B cell (primary cell): ENCODE data around the gene C4BPA. TPM values are rescaled to one million over a fixed set of nuclear protein-coding genes. Genes with fewer than 3 reads are reported as not detected.

Source experiments
- ATAC-seq: fragments of 200-7000 bp; cut with Tn5 transposase; one replicate; pipeline ENCODE4 v1.10.0; 2021; ENCODE audit warnings: low read depth, mild to moderate bottlenecking, moderate number of reproducible peaks, moderate library complexity
- CTCF ChIA-PET: fragments of 350-600 bp; sonication (Branson Sonifier 250); formaldehyde crosslinking; loops from one replicate; lab custom pipeline; 2021; ENCODE audit warnings: antibody characterized with exemption, inconsistent platforms; lab: Charles Lee
- POLR2A ChIA-PET: fragments of 350-600 bp; sonication (Branson Sonifier 250); formaldehyde crosslinking; loops from one replicate; lab custom pipeline; 2021; ENCODE audit warnings: antibody characterized with exemption; lab: Charles Lee
- DNase-seq: peaks from one replicate; pipeline ENCODE4 v3.0.0; 2013
- H2AFZ ChIP-seq: 2 replicates; pipeline ENCODE4 v1.6.1; 2012; ENCODE audit warnings: mild to moderate bottlenecking, low read depth, low read length; ENCODE audit not compliant: insufficient read depth, poor library complexity, severe bottlenecking
- H3K27ac ChIP-seq, 2 donors: 1 replicate in 1 of 2; 2 replicates in 1 of 2; pipeline ENCODE4 v1.5.1; 2012 to 2013; ENCODE audit warnings: low read length in 2 of 2, mild to moderate bottlenecking in 2 of 2, moderate library complexity in 1 of 2
- H3K27me3 ChIP-seq, 4 experiments: fragments of 200-600 bp in 1 of 4; sonication (generic) in 1 of 4; replicated peaks in 1 of 4; 1 replicate in 2 of 4; 2 replicates in 2 of 4; pipeline versions ENCODE4 v1.6.1 to v1.7.0; 2013 to 2016; ENCODE audit warnings: low read length in 3 of 4, mild to moderate bottlenecking in 2 of 4, mixed read lengths in 1 of 4, moderate library complexity in 1 of 4; ENCODE audit not compliant: insufficient read depth in 4 of 4, control insufficient read depth in 3 of 4; ENCODE audit errors: control extremely low read depth in 1 of 4
- H3K36me3 ChIP-seq, 2 experiments: replicated peaks in 1 of 2; 1 replicate in 1 of 2; 2 replicates in 1 of 2; pipeline versions ENCODE4 v1.6.1 to v1.7.1; 2013; ENCODE audit warnings: low read length in 1 of 2; ENCODE audit not compliant: insufficient read depth in 2 of 2, control insufficient read depth in 1 of 2; ENCODE audit errors: control extremely low read depth in 1 of 2, extremely low read depth in 1 of 2
- H3K4me1 ChIP-seq, 2 donors: fragments of 200-600 bp in 1 of 2; sonication (generic) in 1 of 2; 1 replicate in 1 of 2; 2 replicates in 1 of 2; pipeline versions ENCODE4 v1.5.1 to v1.6.1; 2013 to 2017; ENCODE audit warnings: low read length in 2 of 2; ENCODE audit not compliant: control insufficient read depth in 2 of 2, insufficient read depth in 2 of 2
- H3K4me2 ChIP-seq: replicated peaks from 2 replicates; pipeline ENCODE3; 2012; ENCODE audit warnings: mild to moderate bottlenecking, low read depth, low read length; ENCODE audit not compliant: poor library complexity, severe bottlenecking
- H3K4me3 ChIP-seq, 5 experiments: fragments of 200-600 bp in 1 of 5; sonication (generic) in 1 of 5; 1 replicate in 3 of 5; 2 replicates in 2 of 5; pipeline versions ENCODE4 v1.5.1 to v1.7.0; 2011 to 2016; ENCODE audit warnings: low read length in 4 of 5, mild to moderate bottlenecking in 4 of 5, low read depth in 2 of 5, control low read depth in 1 of 5, moderate library complexity in 1 of 5; ENCODE audit not compliant: insufficient read depth in 1 of 5; ENCODE audit errors: control extremely low read depth in 1 of 5, extremely low read depth in 1 of 5
- H3K79me2 ChIP-seq: fragments of 200-600 bp; sonication (generic); one replicate; pipeline ENCODE4 v1.6.0; 2016; ENCODE audit warnings: low read length; ENCODE audit not compliant: control insufficient read depth, insufficient read depth
- H3K9ac ChIP-seq: fragments of 200-600 bp; sonication (generic); 2 replicates; pipeline ENCODE4 v1.6.1; 2017; ENCODE audit warnings: mild to moderate bottlenecking, low read length, moderate library complexity
- H3K9me3 ChIP-seq, 3 donors: one replicate each; pipeline versions ENCODE4 v1.6.1 to v1.7.1; 2013; ENCODE audit warnings: low read length in 2 of 3; ENCODE audit not compliant: control insufficient read depth in 2 of 3, insufficient read depth in 1 of 3; ENCODE audit errors: control extremely low read depth in 1 of 3
- H4K20me1 ChIP-seq: 2 replicates; pipeline ENCODE4 v1.6.0; 2012; ENCODE audit warnings: mild to moderate bottlenecking, low read length; ENCODE audit not compliant: insufficient read depth, control insufficient read depth, poor library complexity, severe bottlenecking
- H3K27ac Mint-ChIP-seq: one replicate; pipeline ENCODE4 v1.8.0; 2021; ENCODE audit warnings: mixed read lengths
- H3K27me3 Mint-ChIP-seq: one replicate; pipeline ENCODE4 v1.8.0; 2021; ENCODE audit warnings: mixed read lengths
- H3K4me1 Mint-ChIP-seq: one replicate; pipeline ENCODE4 v1.8.0; 2021; ENCODE audit warnings: mixed read lengths
- H3K4me3 Mint-ChIP-seq: one replicate; pipeline ENCODE4 v1.8.0; 2021; ENCODE audit warnings: mixed read lengths
- H3K9me3 Mint-ChIP-seq: one replicate; pipeline ENCODE4 v1.8.0; 2022; ENCODE audit warnings: mixed read lengths; ENCODE audit not compliant: insufficient read depth
- CTCF ChIP-seq: fragments of 200-600 bp; IDR thresholded peaks from one replicate; pipeline ENCODE4 v1.8.0; 2022; ENCODE audit warnings: antibody characterized with exemption, mild to moderate bottlenecking
- EZH2 ChIP-seq: IDR thresholded peaks from 2 replicates; pipeline ENCODE4 v1.6.1; 2012; ENCODE audit warnings: borderline replicate concordance, low read depth, mild to moderate bottlenecking, moderate library complexity, low read length; ENCODE audit not compliant: insufficient read depth, poor library complexity, severe bottlenecking
- WGBS: methylation state at CpG from one replicate; pipeline ENCODE4 v1.1.5; 2013; ENCODE audit warnings: missing lambda C conversion rate; ENCODE audit not compliant: insufficient coverage; 5-methylcytosine and 5-hydroxymethylcytosine counted together
- intact Hi-C: fragments of 100-400 bp; cut with micrococcal nuclease; formaldehyde crosslinking; loops from one replicate; pipeline ENCODE4 v1.10.0; 2022
- polyA plus RNA-seq: library from polyadenylated mRNA; depleted of rRNA; stranded (reverse); fragments of >200 nt; gene quantifications from 2 replicates; pipeline ENCODE4 v1.2.3, GENCODE V29; 2012
- total RNA-seq, 2 donors: library from RNA; stranded (reverse); fragments of 120-200 nt in 1 of 2; gene quantifications; 1 replicate in 1 of 2; 2 replicates in 1 of 2; pipeline versions ENCODE4 v1.2.3 to v1.2.4, GENCODE V29; 2013 to 2022

C4BPA gene
- total and polyA plus RNA-seq, 2 donors (not counting 1 experiment from before 2014, with no cell fraction given) = not detected

- ChIA-PET CTCF (no interaction called here), POLR2A (no interaction called here)
- Histone ChIP-seq H3K36me3 (no peaks in the 10 kb centered on the region), H2AFZ (no peak overlapping the region), H4K20me1 (no peaks in the 10 kb centered on the region), H3K9me3 (peaks cover 1 to 19% (median 17%) of the 10 kb centered on the region in 3 donors), H3K4me2 (no peak overlapping the region), H3K27me3 (peaks cover 0 to 8% (median 1%) of the 10 kb centered on the region in 4 experiments), H3K9ac (no peak overlapping the region), H3K27ac (no peak overlapping the region), H3K4me1 (no peaks in the 10 kb centered on the region), H3K79me2 (no peaks in the 10 kb centered on the region), H3K4me3 (no peak overlapping the region)
- DNase-seq = no peak
- Mint-ChIP-seq H3K4me3 (no peak overlapping the region), H3K27ac (no peak overlapping the region), H3K27me3 (peaks cover 8% of the 10 kb centered on the region), H3K4me1 (no peaks in the 10 kb centered on the region), H3K9me3 (peaks cover 6% of the 10 kb centered on the region)
- no peak for ATAC-seq
- intact Hi-C loops = no loop called here
- TF ChIP-seq CTCF (no peak), EZH2 (no peak)
Measured at GRCh38 chr1:207156095-207156494, 52.1 kb downstream of the C4BPA start.

- Mint-ChIP-seq H3K4me3 (no peak overlapping the region), H3K9me3 (no peaks in the 10 kb centered on the region), H3K27me3 (peaks cover 8% of the 10 kb centered on the region), H3K4me1 (no peaks in the 10 kb centered on the region), H3K27ac (no peak overlapping the region)
- Histone ChIP-seq H3K4me3 (no peak overlapping the region), H3K4me1 (no peaks in the 10 kb centered on the region), H3K79me2 (no peaks in the 10 kb centered on the region), H3K9me3 (peaks cover 1 to 17% (median 9%) of the 10 kb centered on the region in 3 donors), H3K9ac (no peak overlapping the region), H3K27ac (no peak overlapping the region), H4K20me1 (no peaks in the 10 kb centered on the region), H3K27me3 (peaks cover 0 to 8% (median 3%) of the 10 kb centered on the region in 4 experiments), H2AFZ (no peak overlapping the region), H3K36me3 (no peaks in the 10 kb centered on the region), H3K4me2 (no peak overlapping the region)
- CTCF ChIA-PET = interaction anchor here (0.5 kb wide), 1 partner anchor 248 kb away, joined by 4 read pairs; no protein-coding TSS in a partner anchor
- ATAC-seq = no peak
- intact Hi-C loops = no loop called here
- no peak for DNase-seq
- WGBS = no CpG with 5 or more reads among the region's 5 CpGs
- no peak for TF ChIP-seq CTCF
- no peak for TF ChIP-seq EZH2
- POLR2A ChIA-PET = no interaction called here
Measured at GRCh38 chr1:207156826-207157225, 52.8 kb downstream of the C4BPA start.
